OCI-LY3 (cell line): ENCODE results near the gene NLGN1.

ENCODE experiments used
- EZH2phosphoT487 ChIP-seq: fragments of 200-600 bp; shearing (Covaris generic); IDR thresholded peaks from 2 replicates; pipeline ENCODE4 v1.6.1; 2018; ENCODE audit warnings: antibody characterized with exemption, mixed run types, low read depth
- TF ChIP-seq, protein P1 (sequence below): fragments of 200-600, 300-600 bp; sonication (generic); IDR thresholded peaks from 2 replicates; pipeline ENCODE4 v1.5.1; 2014; ENCODE audit warnings: antibody characterized with exemption, low read length, low read depth

DNA sequence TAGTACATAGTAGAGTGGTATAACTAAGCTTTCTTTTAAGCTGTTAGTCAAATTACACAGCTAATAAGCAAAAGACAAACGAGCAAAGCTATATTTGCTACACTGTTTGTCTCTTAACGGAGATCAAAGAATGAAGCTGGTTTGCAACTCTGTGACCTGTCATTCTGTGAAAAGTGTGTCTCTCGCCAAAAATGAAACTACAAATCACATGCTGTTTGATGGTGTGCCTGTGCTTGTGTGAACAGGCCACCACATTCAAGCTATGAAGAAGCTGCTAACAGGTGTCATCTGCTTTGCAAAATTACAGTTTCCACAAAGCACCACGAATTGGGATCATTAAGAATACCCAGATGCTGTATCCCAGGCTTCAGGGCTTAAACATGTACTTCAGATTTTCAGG, 793.8 kb downstream of the NLGN1 start:
- TF ChIP-seq, protein P1, sequence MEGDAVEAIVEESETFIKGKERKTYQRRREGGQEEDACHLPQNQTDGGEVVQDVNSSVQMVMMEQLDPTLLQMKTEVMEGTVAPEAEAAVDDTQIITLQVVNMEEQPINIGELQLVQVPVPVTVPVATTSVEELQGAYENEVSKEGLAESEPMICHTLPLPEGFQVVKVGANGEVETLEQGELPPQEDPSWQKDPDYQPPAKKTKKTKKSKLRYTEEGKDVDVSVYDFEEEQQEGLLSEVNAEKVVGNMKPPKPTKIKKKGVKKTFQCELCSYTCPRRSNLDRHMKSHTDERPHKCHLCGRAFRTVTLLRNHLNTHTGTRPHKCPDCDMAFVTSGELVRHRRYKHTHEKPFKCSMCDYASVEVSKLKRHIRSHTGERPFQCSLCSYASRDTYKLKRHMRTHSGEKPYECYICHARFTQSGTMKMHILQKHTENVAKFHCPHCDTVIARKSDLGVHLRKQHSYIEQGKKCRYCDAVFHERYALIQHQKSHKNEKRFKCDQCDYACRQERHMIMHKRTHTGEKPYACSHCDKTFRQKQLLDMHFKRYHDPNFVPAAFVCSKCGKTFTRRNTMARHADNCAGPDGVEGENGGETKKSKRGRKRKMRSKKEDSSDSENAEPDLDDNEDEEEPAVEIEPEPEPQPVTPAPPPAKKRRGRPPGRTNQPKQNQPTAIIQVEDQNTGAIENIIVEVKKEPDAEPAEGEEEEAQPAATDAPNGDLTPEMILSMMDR, result no peak
- no peak for TF ChIP-seq EZH2phosphoT487
